H9 (cell line): ENCODE results near the gene MICU2. TPM values are rescaled to one million over a fixed set of nuclear protein-coding genes. Genes with fewer than 3 reads are reported as not detected.

Experiments used
- DNase-seq: peaks from one replicate; pipeline ENCODE4 v3.0.0-alpha.2; 2017
- H2AFZ ChIP-seq: one replicate; pipeline ENCODE4 v1.6.1; 2013; ENCODE audit warnings: mild to moderate bottlenecking, low read length, control low read depth, moderate library complexity
- H2AK5ac ChIP-seq: 2 replicates; pipeline ENCODE4 v1.6.1; 2013; ENCODE audit warnings: low read length, control low read depth, mixed read lengths; ENCODE audit not compliant: insufficient read length
- H2BK120ac ChIP-seq: one replicate; pipeline ENCODE4 v1.6.1; 2013; ENCODE audit warnings: low read depth, mild to moderate bottlenecking, low read length, control low read depth, inconsistent platforms; ENCODE audit not compliant: poor library complexity, severe bottlenecking
- H2BK12ac ChIP-seq: 2 replicates; pipeline ENCODE4 v1.6.1; 2013; ENCODE audit warnings: low read length, control low read depth, mixed read lengths, low read depth; ENCODE audit not compliant: insufficient read length
- H2BK15ac ChIP-seq: 2 replicates; pipeline ENCODE4 v1.6.1; 2013; ENCODE audit warnings: low read depth, low read length, control low read depth
- H2BK20ac ChIP-seq: one replicate; pipeline ENCODE4 v1.6.1; 2013; ENCODE audit warnings: low read depth, mild to moderate bottlenecking, low read length, control low read depth, inconsistent platforms; ENCODE audit not compliant: poor library complexity, severe bottlenecking
- H2BK5ac ChIP-seq: 2 replicates; pipeline ENCODE4 v1.6.1; 2013; ENCODE audit warnings: low read length, control low read depth, mixed read lengths; ENCODE audit not compliant: insufficient read length
- H3K14ac ChIP-seq: 2 replicates; pipeline ENCODE4 v1.6.1; 2013; ENCODE audit warnings: low read length, control low read depth; ENCODE audit not compliant: insufficient read depth
- H3K18ac ChIP-seq: 2 replicates; pipeline ENCODE4 v1.6.1; 2013; ENCODE audit warnings: low read depth, mild to moderate bottlenecking, mixed read lengths, low read length, control low read depth; ENCODE audit not compliant: insufficient read length
- H3K23ac ChIP-seq: 2 replicates; pipeline ENCODE4 v1.6.1; 2013; ENCODE audit warnings: low read length, control low read depth, mixed read lengths, low read depth; ENCODE audit not compliant: insufficient read length
- H3K23me2 ChIP-seq: 2 replicates; pipeline ENCODE4 v1.6.1; 2013; ENCODE audit warnings: low read depth, mild to moderate bottlenecking, mixed read lengths, low read length, control low read depth; ENCODE audit not compliant: insufficient read length, poor library complexity, severe bottlenecking
- H3K27ac ChIP-seq: 2 replicates; pipeline ENCODE4 v1.5.1; 2013; ENCODE audit warnings: low read length, control low read depth, mixed read lengths, low read depth; ENCODE audit not compliant: insufficient read length
- H3K27me3 ChIP-seq: 2 replicates; pipeline ENCODE4 v1.6.1; 2013; ENCODE audit warnings: low read length, control low read depth, inconsistent platforms; ENCODE audit not compliant: insufficient read depth
- H3K4ac ChIP-seq: 2 replicates; pipeline ENCODE4 v1.6.1; 2013; ENCODE audit warnings: low read depth, mild to moderate bottlenecking, control low read depth, inconsistent platforms, low read length, moderate library complexity
- H3K4me1 ChIP-seq: 2 replicates; pipeline ENCODE4 v1.6.1; 2013; ENCODE audit warnings: low read length, control low read depth, inconsistent platforms; ENCODE audit not compliant: insufficient read depth
- H3K4me2 ChIP-seq: 2 replicates; pipeline ENCODE4 v1.6.1; 2013; ENCODE audit warnings: low read length, control low read depth, mixed read lengths; ENCODE audit not compliant: insufficient read length, insufficient read depth
- H3K56ac ChIP-seq: 2 replicates; pipeline ENCODE4 v1.6.1; 2013; ENCODE audit warnings: low read depth, mild to moderate bottlenecking, mixed read lengths, low read length, control low read depth; ENCODE audit not compliant: insufficient read length
- H3K79me1 ChIP-seq: 2 replicates; pipeline ENCODE4 v1.6.1; 2013; ENCODE audit warnings: low read depth, mild to moderate bottlenecking, moderate library complexity, low read length, control low read depth, inconsistent platforms; ENCODE audit not compliant: insufficient read depth, poor library complexity, severe bottlenecking
- H3K79me2 ChIP-seq: 2 replicates; pipeline ENCODE4 v1.6.1; 2013; ENCODE audit warnings: low read length, control low read depth, inconsistent platforms; ENCODE audit not compliant: insufficient read depth
- H3K9ac ChIP-seq: 2 replicates; pipeline ENCODE4 v1.6.1; 2013; ENCODE audit warnings: low read length, control low read depth, mixed read lengths; ENCODE audit not compliant: insufficient read length; ENCODE audit errors: extremely low read depth
- H3K9me3 ChIP-seq: one replicate; pipeline ENCODE4 v1.6.1; 2013; ENCODE audit warnings: low read depth, low read length, inconsistent platforms; ENCODE audit not compliant: control insufficient read depth
- H3T11ph ChIP-seq: one replicate; pipeline ENCODE4 v1.6.1; 2013; ENCODE audit warnings: mild to moderate bottlenecking, low read length, control low read depth, inconsistent platforms
- H4K20me1 ChIP-seq: one replicate; pipeline ENCODE4 v1.6.1; 2013; ENCODE audit not compliant: control insufficient read depth, insufficient read length, insufficient read depth
- H4K5ac ChIP-seq: 2 replicates; pipeline ENCODE4 v1.6.1; 2013; ENCODE audit warnings: low read depth, mild to moderate bottlenecking, mixed read lengths, low read length, control low read depth; ENCODE audit not compliant: insufficient read length
- H4K8ac ChIP-seq: replicated peaks from 2 replicates; pipeline ENCODE4 v1.6.1; 2013; ENCODE audit warnings: low read length, control low read depth, mixed read lengths, low read depth; ENCODE audit not compliant: insufficient read length
- H4K91ac ChIP-seq: 2 replicates; pipeline ENCODE4 v1.6.1; 2013; ENCODE audit warnings: low read depth, mild to moderate bottlenecking, moderate library complexity, mixed read lengths, low read length, control low read depth; ENCODE audit not compliant: insufficient read length
- H3K27ac Mint-ChIP-seq, 3 experiments: 2 replicates in 2 of 3; 3 replicates in 1 of 3; pipeline ENCODE4 v1.8.0; 2020 to 2021; ENCODE audit warnings: mixed read lengths in 3 of 3, mild to moderate bottlenecking in 1 of 3, moderate library complexity in 1 of 3
- H3K27me3 Mint-ChIP-seq: 2 replicates; pipeline ENCODE4 v1.8.0; 2021; ENCODE audit warnings: low read depth, mild to moderate bottlenecking, moderate library complexity, mixed read lengths
- H3K36me3 Mint-ChIP-seq, 3 experiments: 2 replicates in 2 of 3; 3 replicates in 1 of 3; pipeline ENCODE4 v1.8.0; 2020 to 2021; ENCODE audit warnings: low read depth in 3 of 3, mixed read lengths in 3 of 3; ENCODE audit not compliant: insufficient read depth in 1 of 3
- H3K4me1 Mint-ChIP-seq, 2 experiments: 2 replicates each; pipeline ENCODE4 v1.8.0; 2020; ENCODE audit warnings: mixed read lengths in 2 of 2
- H3K4me3 Mint-ChIP-seq, 2 experiments: 2 replicates in 1 of 2; 3 replicates in 1 of 2; pipeline ENCODE4 v1.8.0; 2020 to 2021; ENCODE audit warnings: mild to moderate bottlenecking in 2 of 2, mixed read lengths in 2 of 2, moderate library complexity in 1 of 2
- H3K9me3 Mint-ChIP-seq, 2 experiments: 2 replicates in 1 of 2; 3 replicates in 1 of 2; pipeline ENCODE4 v1.8.0; 2020; ENCODE audit warnings: mild to moderate bottlenecking in 2 of 2, mixed read lengths in 2 of 2, moderate library complexity in 1 of 2
- CTCF ChIP-seq: fragments of 200-600 bp; sonication (generic); conservative IDR thresholded peaks from 3 replicates; pipeline ENCODE4 v1.8.0; 2021; ENCODE audit warnings: antibody characterized with exemption, mild to moderate bottlenecking
- total RNA-seq: library from RNA; stranded (reverse); gene quantifications from 2 replicates; pipeline ENCODE4 v1.2.1, GENCODE V29; 2021

The MICU2 gene
- total RNA-seq, 1 experiment from 2014 or later: 38.4 TPM

GRCh38 chr13:21632196-21632595, 28.2 kb upstream of the MICU2 start:
- no peaks in the 10 kb centered on the region; the same call in none of the 2 replicates for H3K27me3 Mint-ChIP-seq
- Histone ChIP-seq H3K18ac (no peak overlapping the region), H2AK5ac (no peak overlapping the region), H3K79me2 (no peaks in the 10 kb centered on the region), H3K4me2 (no peak overlapping the region), H4K20me1 (no peaks in the 10 kb centered on the region), H3T11ph (no peak overlapping the region), H2BK12ac (no peak overlapping the region), H3K9ac (no peak overlapping the region), H3K4me1 (no peaks in the 10 kb centered on the region), H3K27ac (no peak overlapping the region), H3K56ac (no peak overlapping the region), H4K91ac (no peak overlapping the region), H3K14ac (no peak overlapping the region), H2BK20ac (no peak overlapping the region), H3K4ac (no peak overlapping the region), H2AFZ (no peak overlapping the region), H2BK15ac (no peak overlapping the region), H2BK120ac (no peak overlapping the region), H3K23ac (no peak overlapping the region), H4K8ac (no peak overlapping the region), H3K23me2 (no peaks in the 10 kb centered on the region), H3K9me3 (peaks cover 5% of the 10 kb centered on the region), H2BK5ac (no peak overlapping the region), H4K5ac (no peak overlapping the region), H3K27me3 (no peaks in the 10 kb centered on the region), H3K79me1 (no peaks in the 10 kb centered on the region)
- peaks cover 2 to 13% (median 3%) of the 10 kb centered on the region in 3 experiments; a peak in 5 of 7 replicates for H3K36me3 Mint-ChIP-seq
- no peak overlapping the region for H3K27ac Mint-ChIP-seq
- H3K4me3 Mint-ChIP-seq: no peak overlapping the region
- no peak for TF ChIP-seq CTCF
- H3K4me1 Mint-ChIP-seq: no peaks in the 10 kb centered on the region
- peaks cover 19 to 23% of the 10 kb centered on the region in 2 experiments for H3K9me3 Mint-ChIP-seq
- no peak for DNase-seq
